CD14-positive monocyte (primary cell): ENCODE results near the gene INSM2. TPM values are rescaled to one million over a fixed set of nuclear protein-coding genes. Genes with fewer than 3 reads are reported as not detected.
A peak's percentile ranks its signal among the peaks of the same experiment; 100 is the strongest.

ENCODE experiments used
- DNase-seq, 3 donors: peaks; one replicate each; pipeline ENCODE4 v3.0.0-alpha.2; 2011 to 2022
- H2AFZ ChIP-seq: 2 replicates; pipeline ENCODE4 v1.6.0; 2012; ENCODE audit warnings: mild to moderate bottlenecking, low read depth, low read length, inconsistent platforms; ENCODE audit not compliant: insufficient read depth, poor library complexity, severe bottlenecking
- H3K27ac ChIP-seq, 2 donors: 1 replicate in 1 of 2; 2 replicates in 1 of 2; pipeline ENCODE4 v1.5.1; 2012 to 2013; ENCODE audit warnings: low read length in 2 of 2, control low read depth in 1 of 2, inconsistent platforms in 1 of 2, low read depth in 1 of 2, mild to moderate bottlenecking in 1 of 2
- H3K27me3 ChIP-seq, 2 donors: one replicate each; pipeline versions ENCODE4 v1.6.0 to v1.6.1; 2011 to 2013; ENCODE audit warnings: low read length in 2 of 2; ENCODE audit not compliant: control insufficient read depth in 2 of 2, insufficient read depth in 2 of 2
- H3K36me3 ChIP-seq, 2 donors: replicated peaks in 1 of 2; 1 replicate in 1 of 2; 2 replicates in 1 of 2; pipeline versions ENCODE4 v1.5.1 to v1.6.1; 2012 to 2013; ENCODE audit warnings: low read length in 2 of 2, control low read depth in 1 of 2, inconsistent platforms in 1 of 2, mild to moderate bottlenecking in 1 of 2; ENCODE audit not compliant: insufficient read depth in 2 of 2, control insufficient read depth in 1 of 2
- H3K4me1 ChIP-seq, 2 donors: 1 replicate in 1 of 2; 2 replicates in 1 of 2; pipeline versions ENCODE4 v1.5.1 to v1.6.1; 2012 to 2013; ENCODE audit warnings: low read length in 2 of 2, control low read depth in 1 of 2, inconsistent platforms in 1 of 2, mild to moderate bottlenecking in 1 of 2, moderate library complexity in 1 of 2; ENCODE audit not compliant: insufficient read depth in 2 of 2, control insufficient read depth in 1 of 2
- H3K4me2 ChIP-seq: replicated peaks from 2 replicates; pipeline ENCODE3; 2012; ENCODE audit warnings: low read length, moderate library complexity, mild to moderate bottlenecking; ENCODE audit not compliant: poor library complexity, severe bottlenecking; ENCODE audit errors: extremely low read depth
- H3K4me3 ChIP-seq, 3 experiments: fragments of 200-600 bp in 1 of 3; sonication (generic) in 1 of 3; replicated peaks in 1 of 3; 1 replicate in 2 of 3; 2 replicates in 1 of 3; pipeline ENCODE4 v1.5.1; 2011 to 2013; ENCODE audit warnings: low read length in 3 of 3, mild to moderate bottlenecking in 3 of 3, control low read depth in 2 of 3, low read depth in 2 of 3, inconsistent platforms in 1 of 3, moderate library complexity in 1 of 3
- H3K79me2 ChIP-seq: 2 replicates; pipeline ENCODE4 v1.6.0; 2012; ENCODE audit warnings: mild to moderate bottlenecking, control low read depth, inconsistent platforms, low read length, moderate library complexity; ENCODE audit not compliant: insufficient read depth
- H3K9ac ChIP-seq: 2 replicates; pipeline ENCODE4 v1.6.0; 2017; ENCODE audit warnings: low read length, mild to moderate bottlenecking; ENCODE audit not compliant: insufficient read depth, poor library complexity, severe bottlenecking
- H3K9me3 ChIP-seq, 2 donors: replicated peaks in 1 of 2; 1 replicate in 1 of 2; 2 replicates in 1 of 2; pipeline versions ENCODE4 v1.5.1 to v1.6.1; 2012 to 2013; ENCODE audit warnings: low read length in 2 of 2, control low read depth in 1 of 2; ENCODE audit not compliant: control insufficient read depth in 1 of 2, insufficient read depth in 1 of 2
- H4K20me1 ChIP-seq: 2 replicates; pipeline ENCODE4 v1.6.0; 2012; ENCODE audit warnings: mild to moderate bottlenecking, low read length, control low read depth, moderate library complexity; ENCODE audit not compliant: insufficient read depth
- H3K27ac Mint-ChIP-seq, 7 donors: one replicate each; pipeline ENCODE4 v1.8.0; 2020; ENCODE audit warnings: mild to moderate bottlenecking in 7 of 7, mixed read lengths in 7 of 7, moderate library complexity in 6 of 7, inconsistent platforms in 2 of 7
- H3K27me3 Mint-ChIP-seq, 3 donors: one replicate each; pipeline ENCODE4 v1.8.0; 2021 to 2022; ENCODE audit warnings: low read depth in 3 of 3, mild to moderate bottlenecking in 3 of 3, mixed read lengths in 3 of 3, moderate library complexity in 3 of 3, inconsistent platforms in 1 of 3
- H3K36me3 Mint-ChIP-seq, 2 donors: one replicate each; pipeline ENCODE4 v1.8.0; 2020; ENCODE audit warnings: mixed read lengths in 2 of 2, inconsistent platforms in 1 of 2, mild to moderate bottlenecking in 1 of 2
- H3K4me1 Mint-ChIP-seq: one replicate; pipeline ENCODE4 v1.8.0; 2020; ENCODE audit warnings: mild to moderate bottlenecking, mixed read lengths
- H3K4me3 Mint-ChIP-seq, 2 donors: one replicate each; pipeline ENCODE4 v1.8.0; 2020; ENCODE audit warnings: mild to moderate bottlenecking in 2 of 2, mixed read lengths in 2 of 2, moderate library complexity in 1 of 2
- H3K9me3 Mint-ChIP-seq, 7 donors: one replicate each; pipeline ENCODE4 v1.8.0; 2020 to 2022; ENCODE audit warnings: mixed read lengths in 7 of 7, mild to moderate bottlenecking in 6 of 7, moderate library complexity in 6 of 7, inconsistent platforms in 2 of 7
- CTCF ChIP-seq: fragments of 200-600 bp; IDR thresholded peaks from one replicate; pipeline ENCODE4 v1.8.0; 2022; ENCODE audit warnings: antibody characterized with exemption, mild to moderate bottlenecking
- whole genome bisulfite sequencing: methylation state at CpG from one replicate; pipeline ENCODE4 v1.1.5; 2013; ENCODE audit warnings: missing lambda C conversion rate; ENCODE audit not compliant: insufficient coverage; 5-methylcytosine and 5-hydroxymethylcytosine counted together
- intact Hi-C, 2 donors: fragments of 100-400 bp; cut with micrococcal nuclease; formaldehyde crosslinking; loops; one replicate each; pipeline versions ENCODE4 v1.15.0 to v1.15.1; 2023
- polyA plus RNA-seq, 3 donors: library from polyadenylated mRNA; depleted of rRNA in 1 of 3; unstranded in 2 of 3; stranded (reverse) in 1 of 3; fragments of 300-500 nt in 2 of 3; fragments of >200 nt in 1 of 3; fragmentation: Illumina TruSeq in 2 of 3; gene quantifications; 1 replicate in 2 of 3; 2 replicates in 1 of 3; pipeline ENCODE4 v1.2.3, GENCODE V29; 2012 to 2021

Gene INSM2
- polyA plus RNA-seq, 3 donors, result not detected

GRCh38 chr14:35532783-35533356 lies 1.1 kb upstream of the INSM2 start:
- H3K9me3 Mint-ChIP-seq, result peaks cover 0 to 16% (median 2%) of the 10 kb centered on the region in 7 donors
- no peak for DNase-seq
- H3K4me1 ChIP-seq, result peaks cover 12 to 28% of the 10 kb centered on the region in 2 donors
- no peak for TF ChIP-seq CTCF
- 0% methylated on average over 1 of the region's 6 CpGs for WGBS
- peaks cover 0 to 36% of the 10 kb centered on the region in 2 donors for H3K9me3 ChIP-seq
- H4K20me1 ChIP-seq, result no peaks in the 10 kb centered on the region
- peaks cover 13% of the 10 kb centered on the region for H3K4me1 Mint-ChIP-seq
- no peak overlapping the region for H3K27ac Mint-ChIP-seq
- peak overlapping the region; percentile 82 for H3K4me2 ChIP-seq
- H3K79me2 ChIP-seq, result no peaks in the 10 kb centered on the region
- H3K27me3 ChIP-seq, result peaks cover 59 to 81% of the 10 kb centered on the region in 2 donors
- H3K4me3 ChIP-seq, result peak overlapping the region in 1 of 3 experiments; percentile 69
- peaks cover 65 to 79% (median 69%) of the 10 kb centered on the region in 3 donors for H3K27me3 Mint-ChIP-seq
- no peak overlapping the region for H3K9ac ChIP-seq
- intact Hi-C loops, result no loop called here
- H3K36me3 ChIP-seq, result no peaks in the 10 kb centered on the region
- peak overlapping the region; percentile 69 for H2AFZ ChIP-seq
- no peak overlapping the region for H3K27ac ChIP-seq
- peak overlapping the region; percentile 70 to 87 for H3K4me3 Mint-ChIP-seq
- peaks cover 2 to 8% of the 10 kb centered on the region in 2 donors for H3K36me3 Mint-ChIP-seq

GRCh38 chr14:35534208-35534872 lies 376 bp downstream of the INSM2 start:
- DNase-seq, result peak in 1 of 3 donors; percentile 3
- H2AFZ ChIP-seq, result peak overlapping the region; percentile 69
- H3K27me3 ChIP-seq, result peaks cover 57 to 69% of the 10 kb centered on the region in 2 donors
- 2% methylated on average over 77 of the region's 77 CpGs for WGBS
- Mint-ChIP-seq H3K36me3 (peaks cover 5 to 12% of the 10 kb centered on the region in 2 donors), H3K4me1 (peaks cover 13% of the 10 kb centered on the region), H3K4me3 (peak overlapping the region; percentile 70 to 87), H3K27ac (no peak overlapping the region), H3K27me3 (peaks cover 61 to 72% (median 66%) of the 10 kb centered on the region in 3 donors), H3K9me3 (peaks cover 0 to 16% (median 2%) of the 10 kb centered on the region in 7 donors)
- no peak for TF ChIP-seq CTCF
- peaks cover 0 to 36% of the 10 kb centered on the region in 2 donors for H3K9me3 ChIP-seq
- H3K4me2 ChIP-seq, result peak overlapping the region; percentile 82
- intact Hi-C loops, result no loop called here
- H3K27ac ChIP-seq, result no peak overlapping the region
- no peaks in the 10 kb centered on the region for H3K79me2 ChIP-seq
- no peaks in the 10 kb centered on the region for H3K36me3 ChIP-seq
- no peak overlapping the region for H3K9ac ChIP-seq
- H4K20me1 ChIP-seq, result no peaks in the 10 kb centered on the region
- H3K4me3 ChIP-seq, result peak overlapping the region in 2 of 3 experiments; percentile 30 to 69
- peaks cover 12 to 28% of the 10 kb centered on the region in 2 donors for H3K4me1 ChIP-seq
